Measurements from ENCODE around the gene SETDB2. TPM values are rescaled to one million over a fixed set of nuclear protein-coding genes. Genes with fewer than 3 reads are reported as not detected.

SETDB2 gene
- total and polyA plus RNA-seq, 2 of the 13 experiments (the other 11 are each of a cell fraction or from before 2014, with no cell fraction given), result 8.1 to 8.7 TPM

GRCh38 chr13:49466292-49466838 is 22.3 kb downstream of the SETDB2 start (continued):
- no peak for TF ChIP-seq RAD51 (IDR thresholded peaks at IDR 0.05; ENCODE audit: borderline replicate concordance)
- TF ChIP-seq ZNF124 (CRISPR knock-in tag; IDR thresholded peaks at IDR 0.05), result no peak
- TF ChIP-seq ONECUT2 (CRISPR knock-in tag; IDR thresholded peaks at IDR 0.05), result no peak
- no peak for TF ChIP-seq CCAR2 (optimal IDR thresholded peaks at IDR 0.05; ENCODE audit: low read depth, low read length)
- TF ChIP-seq PHF21A (CRISPR knock-in tag; IDR thresholded peaks at IDR 0.05), result 0 out of 2 replicates have a peak, but pooled peaks have one; percentile 21
- TF ChIP-seq ZNF253 (CRISPR knock-in tag; IDR thresholded peaks at IDR 0.05; ENCODE audit: borderline replicate concordance), result no peak
- no peak for TF ChIP-seq ZNF44 (CRISPR knock-in tag; IDR thresholded peaks at IDR 0.05)
- TF ChIP-seq MIXL1 (CRISPR knock-in tag; IDR thresholded peaks at IDR 0.05), result peak; percentile 55; the same call in 1 of the 2 replicates
- no peak for TF ChIP-seq ZNF264 (CRISPR knock-in tag; IDR thresholded peaks at IDR 0.05)
- TF ChIP-seq DR1 (CRISPR knock-in tag; IDR thresholded peaks at IDR 0.05), result no peak
- no peak for TF ChIP-seq SAFB2 (CRISPR knock-in tag; IDR thresholded peaks at IDR 0.05; ENCODE audit: borderline replicate concordance, low read depth)
- TF ChIP-seq SMARCC2 (IDR thresholded peaks at IDR 0.05), result no peak
- TF ChIP-seq ZNF710 (CRISPR knock-in tag; IDR thresholded peaks at IDR 0.05; ENCODE audit: borderline replicate concordance), result no peak
- peak; percentile 66; the same call in 1 of the 2 replicates for TF ChIP-seq NCOR1 (IDR thresholded peaks at IDR 0.05; ENCODE audit: borderline replicate concordance, low read length)
- no peak for TF ChIP-seq ZNF503 (CRISPR knock-in tag; IDR thresholded peaks at IDR 0.05)
- TF ChIP-seq ZNF3 (CRISPR knock-in tag; IDR thresholded peaks at IDR 0.05), result no peak
- TF ChIP-seq IRX3 (CRISPR knock-in tag; IDR thresholded peaks at IDR 0.05; ENCODE audit: borderline replicate concordance, low read depth), result no peak
- no peak for TF ChIP-seq ZMAT5 (CRISPR knock-in tag; IDR thresholded peaks at IDR 0.05; ENCODE audit: borderline replicate concordance, low read depth)
- no peak for TF ChIP-seq ZNF709 (CRISPR knock-in tag; IDR thresholded peaks at IDR 0.05)
- no peak for TF ChIP-seq CSRNP1 (CRISPR knock-in tag; IDR thresholded peaks at IDR 0.05)
- TF ChIP-seq HDAC2 (CRISPR knock-in tag; IDR thresholded peaks at IDR 0.05), result 0 out of 2 replicates have a peak, but pooled peaks have one; percentile 20
- no peak for TF ChIP-seq BORCS8-MEF2B (CRISPR knock-in tag; IDR thresholded peaks at IDR 0.05)
- no peak for TF ChIP-seq ZBTB20 (CRISPR knock-in tag; IDR thresholded peaks at IDR 0.05; ENCODE audit: borderline replicate concordance, low read depth)
- no peak for TF ChIP-seq PAWR (CRISPR knock-in tag; IDR thresholded peaks at IDR 0.05; ENCODE audit: borderline replicate concordance)
- no peak for TF ChIP-seq PREB (CRISPR knock-in tag; IDR thresholded peaks at IDR 0.05)
